ENCODE data around the gene SLC39A10. TPM values are rescaled to one million over a fixed set of nuclear protein-coding genes. Genes with fewer than 3 reads are reported as not detected.

Gene SLC39A10
- total and polyA plus RNA-seq, 2 experiments from 2014 or later = 48.0 to 82.6 TPM

- in situ Hi-C loops (cut with MboI) = no loop called here
Measured at GRCh38 chr2:195732574-195732973, 75.5 kb downstream of the SLC39A10 start.

GRCh38 chr2:195733831-195734230, 76.8 kb downstream of the SLC39A10 start:
- Histone ChIP-seq H3K4me3 (no peak overlapping the region), H3K27me3 (replicated peaks; ENCODE audit: insufficient read depth) (no peaks in the 10 kb centered on the region), H3K9me2 (ENCODE audit: insufficient read depth) (no peaks in the 10 kb centered on the region), H3F3A (ENCODE audit: insufficient read depth) (peaks cover 20% of the 10 kb centered on the region; the same call in 1 of the 2 replicates), H3K27ac (no peak overlapping the region), H3K4me1 (ENCODE audit: insufficient read depth) (peaks cover 22% of the 10 kb centered on the region), H3K9ac (no peak overlapping the region), H3K36me3 (ENCODE audit: low read depth) (peaks cover 22% of the 10 kb centered on the region), H4K20me1 (ENCODE audit: insufficient read depth) (no peaks in the 10 kb centered on the region), H3K79me2 (ENCODE audit: insufficient read depth) (no peaks in the 10 kb centered on the region), H3K4me2 (ENCODE audit: unreplicated experiment) (no peak overlapping the region), H3K9me3 (ENCODE audit: low read depth) (no peaks in the 10 kb centered on the region), H2AFZ (no peak overlapping the region)
- in situ Hi-C loops (cut with MboI) = no loop called here
- no peak for TF ChIP-seq EZH2phosphoT487 (IDR thresholded peaks at IDR 0.05; ENCODE audit: insufficient read depth, low read depth)
- TF ChIP-seq EZH2 (IDR thresholded peaks at IDR 0.05; ENCODE audit: insufficient read depth, poor library complexity, severe bottlenecking) = no peak
- no peak for DNase-seq

More at GRCh38 chr2:195732574-195732973, 75.5 kb downstream of the SLC39A10 start:
- peaks cover 17% of the 10 kb centered on the region; the same call in 1 of the 2 replicates for H3F3A ChIP-seq (ENCODE audit: insufficient read depth)
- no peaks in the 10 kb centered on the region for H3K27me3 ChIP-seq (replicated peaks; ENCODE audit: insufficient read depth)
- TF ChIP-seq EZH2 (IDR thresholded peaks at IDR 0.05; ENCODE audit: insufficient read depth, poor library complexity, severe bottlenecking) (no peak), EZH2phosphoT487 (IDR thresholded peaks at IDR 0.05; ENCODE audit: insufficient read depth, low read depth) (no peak)
- no peak overlapping the region for H3K4me3 ChIP-seq
- H3K9me2 ChIP-seq (ENCODE audit: insufficient read depth) = no peaks in the 10 kb centered on the region
- WGBS, 2 experiments (ENCODE audit: low coverage in 1 of 2, low lambda C conversion rate in 2 of 2, missing lambda C conversion rate in 2 of 2) = 45 to 71% methylated on average over 1 of the region's 1 CpG
- no peaks in the 10 kb centered on the region for H4K20me1 ChIP-seq (ENCODE audit: insufficient read depth)
- H2AFZ ChIP-seq = no peak overlapping the region
- H3K79me2 ChIP-seq (ENCODE audit: insufficient read depth) = no peaks in the 10 kb centered on the region
- no peak for DNase-seq
- no peak overlapping the region for H3K9ac ChIP-seq
- H3K4me2 ChIP-seq (ENCODE audit: unreplicated experiment) = no peak overlapping the region
- H3K4me1 ChIP-seq (ENCODE audit: insufficient read depth) = peaks cover 17% of the 10 kb centered on the region
- H3K27ac ChIP-seq = no peak overlapping the region
- no peaks in the 10 kb centered on the region for H3K9me3 ChIP-seq (ENCODE audit: low read depth)
- H3K36me3 ChIP-seq (ENCODE audit: low read depth) = peaks cover 26% of the 10 kb centered on the region

GRCh38 chr2:195734395-195734794, 77.4 kb downstream of the SLC39A10 start:
- in situ Hi-C loops (cut with MboI) = no loop called here

GRCh38 chr2:195734931-195735330, 77.9 kb downstream of the SLC39A10 start:
- DNase-seq = no peak
- WGBS, 2 experiments (ENCODE audit: low coverage in 1 of 2, low lambda C conversion rate in 2 of 2, missing lambda C conversion rate in 2 of 2) = 82% methylated on average over 2 of the region's 2 CpGs
- Histone ChIP-seq H4K20me1 (ENCODE audit: insufficient read depth) (no peaks in the 10 kb centered on the region), H3K4me2 (ENCODE audit: unreplicated experiment) (no peak overlapping the region), H3K4me3 (no peak overlapping the region), H3K9ac (no peak overlapping the region), H2AFZ (no peak overlapping the region), H3K79me2 (ENCODE audit: insufficient read depth) (no peaks in the 10 kb centered on the region), H3F3A (ENCODE audit: insufficient read depth) (peaks cover 20% of the 10 kb centered on the region; the same call in 1 of the 2 replicates), H3K27ac (no peak overlapping the region), H3K9me2 (ENCODE audit: insufficient read depth) (no peaks in the 10 kb centered on the region), H3K4me1 (ENCODE audit: insufficient read depth) (peaks cover 22% of the 10 kb centered on the region), H3K27me3 (replicated peaks; ENCODE audit: insufficient read depth) (no peaks in the 10 kb centered on the region), H3K36me3 (ENCODE audit: low read depth) (peaks cover 26% of the 10 kb centered on the region), H3K9me3 (ENCODE audit: low read depth) (no peaks in the 10 kb centered on the region)
- TF ChIP-seq EZH2 (IDR thresholded peaks at IDR 0.05; ENCODE audit: insufficient read depth, poor library complexity, severe bottlenecking) = no peak
- TF ChIP-seq EZH2phosphoT487 (IDR thresholded peaks at IDR 0.05; ENCODE audit: insufficient read depth, low read depth) = no peak
- in situ Hi-C loops (cut with MboI) = no loop called here

More at GRCh38 chr2:195734395-195734794, 77.4 kb downstream of the SLC39A10 start:
- H3K36me3 ChIP-seq (ENCODE audit: low read depth) = peaks cover 24% of the 10 kb centered on the region
- H3K9me2 ChIP-seq (ENCODE audit: insufficient read depth) = no peaks in the 10 kb centered on the region
- no peak for DNase-seq
- no peaks in the 10 kb centered on the region for H4K20me1 ChIP-seq (ENCODE audit: insufficient read depth)
- peaks cover 20% of the 10 kb centered on the region; the same call in 1 of the 2 replicates for H3F3A ChIP-seq (ENCODE audit: insufficient read depth)
- H3K79me2 ChIP-seq (ENCODE audit: insufficient read depth) = no peaks in the 10 kb centered on the region
- no peak overlapping the region for H3K27ac ChIP-seq
- peaks cover 22% of the 10 kb centered on the region for H3K4me1 ChIP-seq (ENCODE audit: insufficient read depth)
- TF ChIP-seq EZH2phosphoT487 (IDR thresholded peaks at IDR 0.05; ENCODE audit: insufficient read depth, low read depth) (no peak), EZH2 (IDR thresholded peaks at IDR 0.05; ENCODE audit: insufficient read depth, poor library complexity, severe bottlenecking) (no peak)
- H3K9me3 ChIP-seq (ENCODE audit: low read depth) = no peaks in the 10 kb centered on the region
- H3K4me2 ChIP-seq (ENCODE audit: unreplicated experiment) = no peak overlapping the region
- WGBS, 2 experiments (ENCODE audit: low coverage in 1 of 2, low lambda C conversion rate in 2 of 2, missing lambda C conversion rate in 2 of 2) = 96 to 97% methylated on average over 6 of the region's 6 CpGs
- H2AFZ ChIP-seq = no peak overlapping the region
- H3K27me3 ChIP-seq (replicated peaks; ENCODE audit: insufficient read depth) = no peaks in the 10 kb centered on the region
- H3K9ac ChIP-seq = no peak overlapping the region
- no peak overlapping the region for H3K4me3 ChIP-seq

GRCh38 chr2:195735347-195735746, 78.3 kb downstream of the SLC39A10 start:
- no peaks in the 10 kb centered on the region for H4K20me1 ChIP-seq (ENCODE audit: insufficient read depth)
- peaks cover 22% of the 10 kb centered on the region for H3K4me1 ChIP-seq (ENCODE audit: insufficient read depth)
- no peak overlapping the region for H3K4me3 ChIP-seq
- H3K36me3 ChIP-seq (ENCODE audit: low read depth) = peaks cover 22% of the 10 kb centered on the region
- no peak overlapping the region for H3K4me2 ChIP-seq (ENCODE audit: unreplicated experiment)
- no peak overlapping the region for H3K27ac ChIP-seq
- in situ Hi-C loops (cut with MboI) = no loop called here
- no peak for TF ChIP-seq EZH2phosphoT487 (IDR thresholded peaks at IDR 0.05; ENCODE audit: insufficient read depth, low read depth)
- TF ChIP-seq EZH2 (IDR thresholded peaks at IDR 0.05; ENCODE audit: insufficient read depth, poor library complexity, severe bottlenecking) = no peak
- H3K9me3 ChIP-seq (ENCODE audit: low read depth) = no peaks in the 10 kb centered on the region
- H3K9me2 ChIP-seq (ENCODE audit: insufficient read depth) = no peaks in the 10 kb centered on the region
- no peak for DNase-seq
- H3K79me2 ChIP-seq (ENCODE audit: insufficient read depth) = no peaks in the 10 kb centered on the region
- H3K9ac ChIP-seq = no peak overlapping the region
- H3F3A ChIP-seq (ENCODE audit: insufficient read depth) = peaks cover 20% of the 10 kb centered on the region; the same call in 1 of the 2 replicates
- H2AFZ ChIP-seq = no peak overlapping the region
- H3K27me3 ChIP-seq (replicated peaks; ENCODE audit: insufficient read depth) = no peaks in the 10 kb centered on the region
- 96 to 100% methylated on average over 1 of the region's 1 CpG for WGBS, 2 experiments (ENCODE audit: low coverage in 1 of 2, low lambda C conversion rate in 2 of 2, missing lambda C conversion rate in 2 of 2)

All from GM23248 (cell line).